Measurements from ENCODE around the gene UROS. TPM values are rescaled to one million over a fixed set of nuclear protein-coding genes. Genes with fewer than 3 reads are reported as not detected.
A peak's percentile ranks its signal among the peaks of the same experiment; 100 is the strongest.

The UROS gene
- total RNA-seq, 1 donor from 2014 or later = 50.6 TPM

DNA sequence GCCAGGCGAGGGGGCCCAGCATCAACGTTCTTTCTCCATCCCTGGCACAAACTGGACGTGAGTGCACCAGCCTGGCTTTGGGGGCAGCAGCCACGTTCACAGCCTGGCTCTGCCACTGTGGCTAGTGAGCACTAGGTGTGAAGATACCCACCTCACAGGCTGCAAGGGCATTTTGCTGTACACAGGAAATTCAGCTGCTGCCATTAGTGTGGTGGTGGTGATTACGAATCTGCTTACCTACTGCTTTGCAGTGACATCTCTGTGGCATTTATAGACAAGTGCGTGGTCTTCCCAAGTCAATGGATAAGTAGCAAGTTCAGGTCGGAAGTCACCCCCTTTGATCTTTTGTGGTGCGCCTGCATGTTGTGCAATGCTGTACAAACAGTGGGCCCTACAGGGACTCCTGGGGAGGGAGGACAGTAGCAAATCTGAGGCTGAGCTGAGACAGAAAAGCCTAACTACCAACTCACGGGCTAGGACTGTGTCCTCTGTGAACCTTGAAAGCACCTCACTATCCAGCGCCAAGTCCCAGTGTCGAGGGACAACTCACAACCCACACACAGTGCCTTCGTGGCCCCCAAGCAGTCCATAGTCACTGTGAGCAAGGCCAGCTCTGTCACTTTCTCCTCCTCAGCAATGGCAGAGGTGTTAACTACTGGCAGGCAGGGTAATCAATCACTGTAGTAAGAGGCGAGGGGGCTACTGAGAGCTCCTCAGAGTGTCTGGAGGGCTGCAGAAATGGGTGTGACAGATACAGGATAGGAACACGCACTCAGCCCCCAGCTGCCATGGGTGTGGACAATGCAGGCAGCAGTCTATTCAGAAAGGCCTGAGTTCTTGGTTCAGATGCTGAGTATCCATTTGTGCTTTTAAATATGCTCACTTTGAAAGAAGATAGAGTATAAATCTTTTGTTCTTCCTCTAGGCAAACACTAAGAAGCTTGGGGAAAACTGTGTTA lies 30.4 kb downstream of the UROS start:
- DNase-seq (ENCODE audit: low spot score) = no peak

DNA sequence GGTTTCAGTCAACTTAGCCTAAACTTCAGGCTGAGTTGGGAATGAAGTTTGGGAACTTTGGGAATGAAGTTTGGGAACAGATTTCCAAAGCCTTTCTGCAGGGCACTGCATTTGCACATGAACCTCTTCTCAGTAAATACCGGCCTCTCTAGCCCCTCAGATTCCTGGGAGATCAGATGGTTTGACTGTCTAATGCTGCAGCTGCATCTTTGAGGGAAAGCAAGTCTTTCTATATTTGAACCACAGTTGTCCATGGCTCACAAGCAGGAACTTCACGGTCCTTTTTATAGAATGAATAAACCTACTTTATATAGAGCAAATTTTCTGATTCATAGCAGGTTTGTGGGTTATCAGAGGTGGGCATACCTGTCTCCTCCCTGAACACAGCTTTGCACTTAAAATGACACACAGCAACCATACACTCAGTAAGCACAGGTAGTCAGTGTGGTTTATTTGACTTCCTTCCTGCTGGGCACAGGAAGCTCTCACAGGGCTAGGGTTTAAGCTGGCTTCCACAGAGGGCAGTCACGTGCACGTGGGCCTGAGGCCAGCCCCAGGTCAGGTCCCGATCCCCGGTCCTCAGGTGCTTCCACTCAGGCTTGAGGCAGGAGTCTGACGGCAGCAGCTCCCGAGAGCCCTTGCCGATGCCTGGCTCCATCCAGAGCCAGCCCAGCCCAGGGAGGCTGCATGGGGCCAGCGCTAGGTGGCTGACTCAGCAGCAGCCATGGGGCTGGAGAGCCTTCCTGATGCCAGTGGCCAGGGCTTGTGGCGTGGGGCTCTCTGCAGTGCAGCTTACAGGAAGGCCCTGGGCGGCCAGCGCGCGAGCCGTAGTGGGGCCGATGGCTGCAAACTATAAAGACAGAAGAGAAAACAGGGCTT lies 34.7 kb downstream of the UROS start:
- DNase-seq (ENCODE audit: low spot score) = no peak

- no peak for DNase-seq (ENCODE audit: low spot score)
Measured at GRCh38 chr10:125785791-125786190, 37.3 kb downstream of the UROS start.

DNA sequence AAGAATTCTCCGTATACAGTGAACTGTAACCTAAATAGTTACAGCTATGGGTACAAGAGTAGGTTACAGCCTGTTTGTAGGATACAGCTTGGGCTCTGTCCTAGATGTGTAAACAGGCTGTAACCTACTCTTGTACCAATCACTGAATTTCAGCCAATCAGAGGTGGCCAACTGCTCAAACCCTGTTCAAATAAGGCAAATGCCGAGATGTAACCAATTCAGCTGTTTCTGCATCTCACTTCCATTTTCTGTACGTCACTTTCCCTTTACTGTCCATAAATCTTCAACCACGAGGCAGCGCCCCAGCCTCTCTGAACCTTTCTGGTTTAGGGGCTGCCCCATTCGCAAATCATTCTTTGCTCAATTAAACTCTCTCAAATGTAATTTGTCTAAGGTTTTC lies 39.1 kb downstream of the UROS start:
- no peak for DNase-seq (ENCODE audit: low spot score)

GRCh38 chr10:125783408-125783807 lies 39.6 kb downstream of the UROS start:
- no peak for DNase-seq (ENCODE audit: low spot score)

GRCh38 chr10:125782616-125783015 lies 40.4 kb downstream of the UROS start:
- DNase-seq (ENCODE audit: low spot score) = peak; percentile 74

- DNase-seq (ENCODE audit: low spot score) = peak; percentile 60
Measured at GRCh38 chr10:125782054-125782453, 41.0 kb downstream of the UROS start.

GRCh38 chr10:125781374-125781773 lies 41.7 kb downstream of the UROS start:
- peak; percentile 74 for DNase-seq (ENCODE audit: low spot score)

GRCh38 chr10:125779403-125780327 lies 43.4 kb downstream of the UROS start:
- DNase-seq (ENCODE audit: low spot score) = peak; percentile 72

DNA sequence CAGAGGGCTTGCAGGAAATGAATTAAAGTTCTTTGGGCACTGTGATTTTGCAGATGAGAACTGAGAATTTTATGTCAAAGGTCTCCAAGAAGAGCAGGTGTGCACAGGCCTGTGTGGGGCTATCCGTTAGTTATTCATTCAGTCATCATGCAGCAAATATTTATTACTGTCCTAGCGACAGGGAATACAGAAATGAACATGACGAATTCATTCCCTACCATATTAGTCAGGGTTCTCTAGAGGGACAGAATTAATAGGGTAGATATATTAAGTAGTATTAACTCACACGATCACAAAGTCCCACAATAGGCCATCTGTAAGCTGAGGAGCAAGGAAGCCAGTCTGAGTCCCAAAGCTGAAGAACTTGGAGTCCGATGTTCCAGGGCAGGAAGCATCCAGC lies 44.5 kb downstream of the UROS start:
- DNase-seq (ENCODE audit: low spot score) = no peak

GRCh38 chr10:125777806-125778205 lies 45.3 kb downstream of the UROS start:
- DNase-seq (ENCODE audit: low spot score) = peak; percentile 64

DNA sequence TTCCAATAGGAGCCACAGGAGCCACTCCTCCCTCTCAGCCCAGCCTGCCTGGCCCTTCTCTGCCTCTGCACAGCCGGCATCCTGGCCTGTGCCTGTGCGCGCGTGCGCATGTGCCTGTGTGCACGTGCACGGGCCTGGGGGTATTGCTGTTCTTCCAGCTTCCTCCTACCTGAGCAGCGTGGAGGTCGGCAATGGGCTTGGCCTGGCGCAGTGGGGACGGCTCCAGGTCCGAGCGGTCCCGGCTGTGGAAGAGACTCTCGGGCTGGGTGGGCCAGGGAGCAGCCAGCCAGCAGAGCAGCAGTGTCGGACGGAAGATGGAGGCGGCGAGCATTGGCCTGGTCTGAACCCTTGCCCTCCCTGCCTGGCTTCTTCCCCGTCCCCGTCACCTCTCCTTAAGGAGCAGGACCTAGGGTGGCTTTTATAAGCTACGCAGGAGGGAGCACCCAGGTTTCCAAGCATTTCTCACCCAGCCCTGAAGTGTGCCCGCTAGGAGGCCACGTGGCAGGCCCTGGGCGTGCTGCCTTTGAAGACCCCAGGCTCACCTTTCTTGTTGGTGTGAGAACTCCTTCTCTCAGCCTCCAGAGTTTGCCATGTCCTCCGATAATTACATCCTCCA lies 47.5 kb downstream of the UROS start, which contains the start of gene MMP21:
Gene MMP21 (minus strand): TSS at position 331 of the 616 bp plus-strand sequence. CDS start 0 bp downstream, at position 331.
- peak; percentile 74 for DNase-seq (ENCODE audit: low spot score)

GRCh38 chr10:125774581-125775191 lies 48.4 kb downstream of the UROS start:
- DNase-seq (ENCODE audit: low spot score) = peak; percentile 76

DNA sequence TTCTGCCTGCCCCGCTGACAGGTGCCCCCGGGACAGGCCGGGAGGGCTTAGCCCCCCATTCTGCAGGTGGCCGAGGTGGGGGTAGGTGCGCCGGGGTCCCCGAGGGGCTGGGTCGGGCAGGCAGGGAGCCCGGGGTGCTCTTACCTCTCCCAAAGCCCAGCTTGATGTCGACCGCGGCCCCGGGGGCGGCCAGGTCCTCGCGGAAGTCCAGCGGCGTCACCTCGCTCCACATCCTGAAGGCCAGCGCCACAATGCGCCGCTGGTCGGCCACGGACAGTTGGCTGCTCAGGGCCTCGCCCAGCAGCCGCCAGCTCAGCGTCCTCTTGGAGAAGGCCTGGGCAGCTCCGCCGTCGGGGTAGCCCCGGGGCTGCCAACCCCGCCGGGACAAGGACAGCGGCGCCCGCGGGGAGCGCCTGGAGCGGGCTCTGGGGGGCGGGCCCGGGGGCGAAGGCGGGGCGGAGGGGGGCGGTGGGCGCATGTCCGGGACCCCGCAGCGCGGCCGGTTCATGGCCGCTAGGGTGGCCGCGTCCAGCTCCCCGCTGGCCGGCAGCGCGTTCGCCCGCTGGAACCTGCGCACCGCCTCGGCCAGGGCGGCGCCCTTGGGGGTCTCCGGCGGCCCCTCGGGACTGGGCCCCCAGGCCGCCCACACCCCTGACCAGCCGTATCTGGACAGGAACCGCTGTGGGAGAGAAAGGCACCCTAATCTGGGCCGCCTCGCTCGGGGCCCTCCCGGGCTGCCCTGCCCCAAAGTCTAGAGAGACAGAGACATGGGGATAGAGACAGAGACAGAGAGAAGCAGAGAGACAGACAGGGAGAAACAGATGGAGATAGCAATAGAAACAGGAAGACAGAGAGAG lies 49.1 kb downstream of the UROS start:
- peak; percentile 90 for DNase-seq (ENCODE audit: low spot score)

- peak; percentile 86 for DNase-seq (ENCODE audit: low spot score)
Measured at GRCh38 chr10:125772864-125773180, 50.2 kb downstream of the UROS start.

- DNase-seq (ENCODE audit: low spot score) = peak; percentile 72
Measured at GRCh38 chr10:125772112-125772863, 50.8 kb downstream of the UROS start.

DNA sequence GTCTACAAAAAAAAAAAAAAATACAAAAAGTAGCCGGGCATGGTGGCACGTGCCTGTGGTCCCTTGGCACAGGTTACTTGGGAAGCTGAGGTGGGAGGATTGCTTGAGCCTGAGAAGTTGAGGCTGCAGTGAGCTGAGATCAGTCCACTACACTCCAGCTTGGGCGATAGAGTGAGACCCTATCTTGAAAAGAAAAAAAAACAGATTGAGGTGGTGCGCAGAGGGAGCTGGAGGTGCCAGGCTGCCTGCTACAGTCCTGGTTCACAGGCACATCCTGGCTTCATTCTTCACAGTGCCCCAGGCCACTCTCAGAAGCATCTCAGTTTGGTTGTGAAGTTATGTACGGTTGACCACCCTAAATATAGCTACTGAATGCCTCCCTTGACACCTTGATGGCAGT lies 52.2 kb downstream of the UROS start:
- no peak for DNase-seq (ENCODE audit: low spot score)

DNA sequence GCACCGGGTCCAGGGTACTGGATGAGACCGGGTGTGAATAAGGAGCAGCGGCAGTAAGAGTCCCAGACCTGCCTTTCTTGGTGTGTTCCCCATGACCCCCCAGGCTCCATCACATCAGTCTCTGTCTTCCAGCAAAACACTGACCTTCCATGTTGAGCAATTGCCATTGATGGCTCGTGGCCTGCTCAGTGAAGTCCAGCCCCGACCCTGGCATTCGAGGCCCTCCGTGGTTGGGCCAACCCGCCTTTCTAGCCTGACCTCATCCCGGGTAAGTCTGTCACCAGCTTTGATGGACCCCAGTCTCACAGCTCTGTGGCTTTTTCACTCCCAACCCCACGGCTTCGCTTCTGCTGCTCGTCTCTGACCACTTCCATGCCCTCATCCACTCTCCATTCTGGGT lies 53.9 kb downstream of the UROS start:
- DNase-seq (ENCODE audit: low spot score) = peak; percentile 83

Measured in mesenteric fat pad (tissue), 1 donor.